H1 (cell line): Measurements from ENCODE around the gene C3orf20. TPM values are rescaled to one million over a fixed set of nuclear protein-coding genes. Genes with fewer than 3 reads are reported as not detected.

Experiments
- CTCF ChIA-PET: fragments of 300-600 bp; sonication (Branson Sonifier 250); formaldehyde crosslinking; loops from one replicate; lab custom pipeline; 2021; ENCODE audit not compliant: partially characterized antibody; lab: Charles Lee
- POLR2A ChIA-PET: fragments of 300-600 bp; sonication (Branson Sonifier 250); formaldehyde crosslinking; loops from one replicate; lab custom pipeline; 2021; ENCODE audit warnings: inconsistent platforms; ENCODE audit not compliant: partially characterized antibody; lab: Charles Lee
- DNase-seq, 2 experiments: peaks; one replicate each; pipeline versions ENCODE4 v3.0.0 to v3.0.0-alpha.2; 2010 to 2022; ENCODE audit warnings: low spot score in 2 of 2, low read depth in 1 of 2, mixed read lengths in 1 of 2
- FAIRE-seq: peaks from 2 replicates; lab custom pipeline; 2011; peaks lifted over from hg19 to GRCh38; lab: Jason Lieb, UNC
- H2AFZ ChIP-seq: 2 replicates; pipeline ENCODE4 v1.8.1; 2012; ENCODE audit warnings: low read length, inconsistent platforms
- H2AK5ac ChIP-seq: 2 replicates; pipeline ENCODE4 v1.6.1; 2013; ENCODE audit warnings: low read depth, low read length
- H2BK120ac ChIP-seq: replicated peaks from 2 replicates; pipeline ENCODE3; 2013; ENCODE audit warnings: low read depth, low read length, inconsistent platforms
- H2BK12ac ChIP-seq: 2 replicates; pipeline ENCODE4 v1.6.1; 2013; ENCODE audit warnings: low read depth, low read length
- H2BK15ac ChIP-seq: 2 replicates; pipeline ENCODE4 v1.6.1; 2013; ENCODE audit warnings: low read length
- H2BK20ac ChIP-seq: 2 replicates; pipeline ENCODE4 v1.6.1; 2013; ENCODE audit warnings: low read length
- H2BK5ac ChIP-seq: 2 replicates; pipeline ENCODE4 v1.6.1; 2013; ENCODE audit warnings: low read depth, low read length
- H3K14ac ChIP-seq: 2 replicates; pipeline ENCODE4 v1.6.1; 2013; ENCODE audit warnings: inconsistent platforms; ENCODE audit not compliant: insufficient read length
- H3K18ac ChIP-seq: 2 replicates; pipeline ENCODE4 v1.6.1; 2013; ENCODE audit warnings: low read length; ENCODE audit errors: extremely low read depth
- H3K23ac ChIP-seq: 2 replicates; pipeline ENCODE4 v1.6.1; 2013; ENCODE audit warnings: inconsistent platforms; ENCODE audit not compliant: insufficient read length
- H3K23me2 ChIP-seq: 2 replicates; pipeline ENCODE4 v1.6.1; 2013; ENCODE audit warnings: low read depth, low read length
- H3K27ac ChIP-seq: 2 replicates; pipeline ENCODE4 v1.6.1; 2011; ENCODE audit warnings: low read depth, low read length, inconsistent platforms
- H3K27me3 ChIP-seq, 4 experiments: replicated peaks in 1 of 4; 1 replicate in 1 of 4; 2 replicates in 3 of 4; pipeline versions ENCODE4 v1.6.1 to v1.8.1; 2011 to 2013; ENCODE audit warnings: low read length in 3 of 4, mild to moderate bottlenecking in 3 of 4, inconsistent platforms in 2 of 4, mixed read lengths in 2 of 4, moderate library complexity in 1 of 4; ENCODE audit not compliant: control insufficient read depth in 3 of 4, insufficient read depth in 3 of 4; ENCODE audit errors: extremely low read depth in 1 of 4
- H3K36me3 ChIP-seq, 4 experiments: 2 replicates each; pipeline versions ENCODE4 v1.6.1 to v1.8.1; 2011 to 2013; ENCODE audit warnings: mild to moderate bottlenecking in 4 of 4, low read length in 3 of 4, moderate library complexity in 2 of 4, control low read depth in 1 of 4, inconsistent platforms in 1 of 4; ENCODE audit not compliant: insufficient read depth in 4 of 4, control insufficient read depth in 2 of 4
- H3K4ac ChIP-seq: replicated peaks from 2 replicates; pipeline ENCODE3; 2013; ENCODE audit warnings: low read length, low read depth, mixed read lengths, inconsistent platforms; ENCODE audit not compliant: insufficient read length
- H3K4me1 ChIP-seq, 4 experiments: replicated peaks in 1 of 4; 1 replicate in 1 of 4; 2 replicates in 3 of 4; pipeline versions ENCODE4 v1.6.1 to v1.8.1; 2011 to 2013; ENCODE audit warnings: low read length in 3 of 4, inconsistent platforms in 2 of 4, mixed read lengths in 1 of 4; ENCODE audit not compliant: insufficient read depth in 4 of 4, control insufficient read depth in 3 of 4
- H3K4me2 ChIP-seq, 2 experiments: 2 replicates each; pipeline versions ENCODE4 v1.6.1 to v1.8.1; 2011 to 2013; ENCODE audit warnings: low read depth in 2 of 2, low read length in 2 of 2, control low read depth in 1 of 2, inconsistent platforms in 1 of 2, mild to moderate bottlenecking in 1 of 2; ENCODE audit not compliant: insufficient read depth in 1 of 2
- H3K4me3 ChIP-seq, 4 experiments: fragments of 200-600, 300-600 bp in 1 of 4; sonication (generic), shearing (Covaris generic), sonication (Bioruptor Twin) in 1 of 4; 2 replicates each; pipeline versions ENCODE4 v1.5.1 to v1.8.1; 2011 to 2016; ENCODE audit warnings: low read length in 4 of 4, low read depth in 3 of 4, control low read depth in 2 of 4, inconsistent platforms in 2 of 4, mild to moderate bottlenecking in 2 of 4, mixed read lengths in 1 of 4, moderate library complexity in 1 of 4; ENCODE audit not compliant: insufficient read depth in 2 of 4; ENCODE audit errors: extremely low read depth in 1 of 4
- H3K56ac ChIP-seq: replicated peaks from 2 replicates; pipeline ENCODE3; 2013; ENCODE audit warnings: low read depth, mild to moderate bottlenecking, mixed read lengths, low read length, inconsistent platforms; ENCODE audit not compliant: insufficient read length
- H3K79me1 ChIP-seq: 2 replicates; pipeline ENCODE4 v1.6.1; 2013; ENCODE audit warnings: low read depth, low read length, control low read depth
- H3K79me2 ChIP-seq, 2 experiments: 2 replicates each; pipeline versions ENCODE4 v1.6.1 to v1.8.1; 2012 to 2013; ENCODE audit warnings: low read length in 2 of 2, mild to moderate bottlenecking in 2 of 2, inconsistent platforms in 1 of 2; ENCODE audit not compliant: insufficient read depth in 2 of 2, control insufficient read depth in 1 of 2
- H3K9ac ChIP-seq, 4 experiments: replicated peaks in 1 of 4; 1 replicate in 1 of 4; 2 replicates in 3 of 4; pipeline versions ENCODE4 v1.6.1 to v1.8.1; 2011 to 2013; ENCODE audit warnings: low read depth in 3 of 4, low read length in 3 of 4, control low read depth in 2 of 4, mild to moderate bottlenecking in 2 of 4, moderate library complexity in 2 of 4, inconsistent platforms in 1 of 4; ENCODE audit errors: extremely low read depth in 1 of 4
- H3K9me3 ChIP-seq, 2 experiments: 2 replicates each; pipeline versions ENCODE4 v1.6.1 to v1.8.1; 2012 to 2013; ENCODE audit warnings: mild to moderate bottlenecking in 2 of 2, moderate library complexity in 2 of 2, control low read depth in 1 of 2, inconsistent platforms in 1 of 2, low read depth in 1 of 2, low read length in 1 of 2, mixed read lengths in 1 of 2; ENCODE audit not compliant: insufficient read depth in 2 of 2
- H4K20me1 ChIP-seq, 2 experiments: replicated peaks in 1 of 2; 2 replicates each; pipeline versions ENCODE3 to v1.8.1; 2011 to 2013; ENCODE audit warnings: inconsistent platforms in 2 of 2, low read length in 2 of 2, mild to moderate bottlenecking in 1 of 2; ENCODE audit not compliant: insufficient read depth in 2 of 2, control insufficient read depth in 1 of 2
- H4K5ac ChIP-seq: 2 replicates; pipeline ENCODE4 v1.6.1; 2013; ENCODE audit warnings: low read length, low read depth, mixed read lengths, inconsistent platforms; ENCODE audit not compliant: insufficient read length
- H4K8ac ChIP-seq: 2 replicates; pipeline ENCODE4 v1.8.0; 2013; ENCODE audit warnings: mild to moderate bottlenecking, moderate library complexity, low read length, inconsistent platforms; ENCODE audit not compliant: insufficient read depth; ENCODE audit errors: extremely low read depth
- H4K91ac ChIP-seq: replicated peaks from 2 replicates; pipeline ENCODE3; 2013; ENCODE audit warnings: low read length, mixed read lengths, inconsistent platforms; ENCODE audit not compliant: insufficient read length
- BACH1 ChIP-seq: IDR thresholded peaks from 2 replicates; pipeline ENCODE4 v1.6.1; 2012; ENCODE audit warnings: low read length, improper control_type of control experiment
- CEBPB ChIP-seq: IDR thresholded peaks from 2 replicates; pipeline ENCODE4 v1.6.1; 2012; ENCODE audit warnings: low read depth, low read length
- CHD2 ChIP-seq: IDR thresholded peaks from 2 replicates; pipeline ENCODE4 v1.6.1; 2012; ENCODE audit warnings: low read length, improper control_type of control experiment
- RBBP5 ChIP-seq: IDR thresholded peaks from 2 replicates; pipeline ENCODE4 v1.7.1; 2012; ENCODE audit warnings: low read depth, mild to moderate bottlenecking, inconsistent platforms, low read length, moderate library complexity, borderline replicate concordance
- RFX5 ChIP-seq: IDR thresholded peaks from 2 replicates; pipeline ENCODE4 v1.6.1; 2011; ENCODE audit warnings: low read depth, low read length, improper control_type of control experiment, borderline replicate concordance
- RNF2 ChIP-seq: fragments of 200-900, 300-1000 bp; sonication (generic); IDR thresholded peaks from 2 replicates; pipeline ENCODE4 v1.7.1; 2016; ENCODE audit warnings: borderline replicate concordance, low read depth, mild to moderate bottlenecking, antibody characterized with exemption, low read length; ENCODE audit not compliant: poor library complexity, severe bottlenecking; ENCODE audit errors: missing control alignments
- TCF12 ChIP-seq: IDR thresholded peaks from 2 replicates; pipeline ENCODE4 v1.6.1; 2011; ENCODE audit warnings: low read depth, mild to moderate bottlenecking, low read length
- WGBS, 2 experiments: shearing (Covaris generic) in 1 of 2; methylation state at CpG; one replicate each; pipeline versions ENCODE4 v1.1.6 to v1.1.7; 2013 to 2015; ENCODE audit warnings: low lambda C conversion rate in 2 of 2, mixed read lengths in 2 of 2, inconsistent platforms in 1 of 2, low coverage in 1 of 2, missing lambda C conversion rate in 1 of 2; ENCODE audit not compliant: insufficient replicate concordance in 2 of 2, insufficient coverage in 1 of 2, insufficient read length in 1 of 2; ENCODE audit errors: extremely low coverage in 1 of 2, missing lambda C conversion rate in 1 of 2; 5-methylcytosine and 5-hydroxymethylcytosine counted together
- polyA plus RNA-seq, 7 experiments: library from polyadenylated mRNA; depleted of rRNA in 3 of 7; stranded (reverse) in 5 of 7; unstranded in 2 of 7; fragments of >200 nt in 5 of 7; fragments of 200-250 nt in 2 of 7; gene quantifications; 1 replicate in 5 of 7; 2 replicates in 1 of 7; 4 replicates in 1 of 7; pipeline versions ENCODE4 v1.2.1 to v1.2.3, GENCODE V29; 2011 to 2013; ENCODE audit warnings: missing spikeins in 2 of 7, mixed read lengths in 2 of 7
- total RNA-seq: library from RNA; stranded (reverse); fragmentation: NEBNext Ultra II Directional; extraction: Animal tissue kit (Norgen Biotek cat#: 25700); gene quantifications from 2 replicates; pipeline ENCODE4 v1.2.1, GENCODE V29; 2021

The C3orf20 gene
- total and polyA plus RNA-seq, 2 of the 8 experiments (the other 6 are each of a cell fraction or from before 2014, with no cell fraction given) = not detected

- no peak for DNase-seq
- WGBS, 2 experiments = 90% methylated on average over 20 of the region's 20 CpGs; no CpG with 5 or more reads in 1 of the 2 experiments
- Histone ChIP-seq H3K4me3 (no peak overlapping the region), H3K4ac (no peak overlapping the region), H2BK120ac (no peak overlapping the region), H2BK5ac (no peak overlapping the region), H3K4me1 (peaks cover 2 to 9% (median 6%) of the 10 kb centered on the region in 4 experiments; a peak in 4 of 7 replicates), H3K36me3 (no peaks in the 10 kb centered on the region), H3K9me3 (no peaks in the 10 kb centered on the region), H2AFZ (no peak overlapping the region), H4K20me1 (no peaks in the 10 kb centered on the region), H3K27me3 (0 out of 7 replicates have a peak, but pooled peaks cover 0 to 3% (median 0%) of the 10 kb centered on the region in 4 experiments), H3K27ac (no peak overlapping the region), H2BK20ac (no peak overlapping the region), H3K56ac (no peak overlapping the region), H4K91ac (no peak overlapping the region), H3K79me1 (no peaks in the 10 kb centered on the region), H2AK5ac (no peak overlapping the region), H3K18ac (no peak overlapping the region), H3K14ac (no peak overlapping the region), H4K8ac (no peak overlapping the region), H3K79me2 (no peaks in the 10 kb centered on the region), H3K9ac (no peak overlapping the region), H3K23me2 (no peaks in the 10 kb centered on the region), H2BK15ac (no peak overlapping the region), H3K23ac (no peak overlapping the region), H4K5ac (no peak overlapping the region), H2BK12ac (no peak overlapping the region), H3K4me2 (no peak overlapping the region)
- ChIA-PET CTCF (interaction anchor here (0.9 to 9.0 kb wide), 7 partner anchors 9 to 142 kb away, joined by 3 to 129 read pairs (median 66); partner anchors contain the start of gene C3orf20), POLR2A (no interaction called here)
- no peak for TF ChIP-seq BACH1
- no peak for TF ChIP-seq CEBPB
- TF ChIP-seq RNF2 = no peak
- no peak for TF ChIP-seq RFX5
- no peak for TF ChIP-seq CHD2
- no peak for TF ChIP-seq RBBP5
- no peak for TF ChIP-seq TCF12
- FAIRE-seq = no peak
Observed at GRCh38 chr3:14785207-14786155, 110.5 kb downstream of the C3orf20 start.
